IPS-NIHi7 (cell line): Measurements from ENCODE around the gene GCC2.
"Not testable (repeated sequence)": the region's sequence is repeated elsewhere in the genome, so short reads cannot be mapped to it uniquely, and the experiment has no call there.

ENCODE experiments used
- DNase-seq: peaks from one replicate; pipeline ENCODE4 v3.0.0; 2012; ENCODE audit warnings: mixed read lengths; ENCODE audit errors: extremely low spot score

GCC2 gene

DNA sequence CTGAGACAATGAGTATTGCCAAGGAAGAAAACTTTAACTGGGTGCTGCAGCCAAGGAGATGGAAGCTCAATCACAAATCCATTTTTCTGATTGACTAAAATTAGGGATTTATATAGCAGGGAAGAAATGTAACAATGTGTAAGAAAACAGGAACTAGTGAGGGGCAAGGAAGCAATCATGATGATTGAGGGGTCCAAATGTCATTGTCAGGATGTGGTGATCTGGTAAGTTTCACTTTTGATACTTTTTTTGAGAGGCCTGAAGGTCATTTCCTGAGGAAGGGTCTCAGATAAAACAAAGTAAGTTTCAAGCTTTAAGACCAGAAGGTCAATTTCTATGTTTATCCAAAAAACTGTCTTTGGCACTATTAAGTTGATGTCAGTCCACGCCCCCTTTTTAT lies 12.0 kb upstream of the GCC2 start:
- no peak for DNase-seq

DNA sequence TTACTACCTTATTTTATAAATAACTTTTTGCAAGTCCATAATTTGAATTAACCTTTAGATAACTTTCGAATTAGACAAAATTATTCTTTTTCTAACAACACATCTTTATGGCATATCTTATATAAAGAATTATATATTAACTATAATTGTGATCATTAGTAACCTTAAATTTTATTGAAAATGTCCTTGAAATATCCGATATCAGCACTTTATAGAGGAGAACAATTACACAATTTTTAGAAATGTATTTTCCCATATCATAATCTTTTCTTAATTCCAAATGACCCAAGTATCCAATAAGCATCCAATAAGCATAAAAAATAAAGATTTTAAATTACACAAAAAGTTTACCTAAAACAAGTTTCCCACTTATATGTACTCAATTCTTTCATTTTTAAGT lies 7.3 kb upstream of the GCC2 start:
- no peak for DNase-seq

DNA sequence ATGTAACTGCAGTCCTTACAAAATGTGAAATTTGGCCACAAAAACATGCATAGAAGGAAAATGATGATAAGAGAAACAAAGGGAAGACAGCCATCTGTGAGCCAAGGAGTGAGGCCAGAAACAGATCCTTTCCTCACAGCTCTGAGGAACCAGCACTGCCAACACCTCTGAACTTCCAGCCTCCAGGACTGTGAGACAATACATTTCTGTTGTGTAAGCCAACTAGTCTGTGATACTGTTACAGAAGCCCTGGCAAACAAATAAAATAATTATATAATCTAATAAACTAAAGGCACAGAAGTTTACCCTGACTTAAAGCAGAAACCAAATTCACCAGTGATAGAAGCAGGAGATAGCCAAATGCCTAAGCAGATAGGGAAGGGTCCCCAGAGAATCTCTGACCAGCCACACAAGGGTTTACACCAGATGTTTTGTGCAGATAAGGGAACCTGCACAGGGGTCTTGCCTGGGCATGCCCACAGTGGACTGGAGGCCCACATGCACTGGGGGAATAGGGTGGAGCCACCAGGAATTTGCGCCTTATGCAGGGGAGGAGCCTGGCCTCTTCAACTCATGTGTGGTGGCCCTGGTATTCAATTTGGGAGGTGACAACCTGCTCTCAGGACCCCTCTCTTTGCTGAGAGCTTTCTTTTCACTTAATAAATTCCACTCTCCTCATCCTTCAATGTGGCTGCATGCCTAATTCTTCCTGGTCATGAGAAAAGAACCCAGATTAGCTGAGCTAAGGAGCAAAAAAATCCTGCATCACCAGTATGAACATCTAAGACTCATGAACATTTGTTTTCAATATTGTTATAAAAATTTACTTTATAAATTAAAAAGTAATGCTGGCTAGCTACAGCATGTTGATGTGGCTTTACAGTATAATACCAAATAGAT lies 3.8 kb upstream of the GCC2 start:
- no peak for DNase-seq

DNA sequence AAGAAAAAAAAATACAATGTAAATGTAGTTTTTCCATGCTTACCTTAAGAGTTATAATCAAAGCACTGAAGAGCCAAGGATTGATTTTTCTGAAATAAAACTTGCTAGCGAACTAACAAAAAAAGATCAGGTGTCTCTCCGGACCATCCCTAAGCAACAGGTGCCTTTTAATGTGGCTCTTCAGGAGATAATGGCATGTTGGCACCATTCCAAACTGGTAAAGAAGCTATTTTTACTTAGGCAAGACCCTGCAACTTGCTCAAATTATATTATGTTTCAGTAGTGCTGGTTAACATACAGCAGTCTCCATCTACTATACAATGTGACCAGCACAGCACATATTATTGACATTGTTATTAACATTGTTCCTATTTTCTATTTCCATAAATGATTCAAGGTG lies 2.3 kb upstream of the GCC2 start:
- DNase-seq, result no peak

DNA sequence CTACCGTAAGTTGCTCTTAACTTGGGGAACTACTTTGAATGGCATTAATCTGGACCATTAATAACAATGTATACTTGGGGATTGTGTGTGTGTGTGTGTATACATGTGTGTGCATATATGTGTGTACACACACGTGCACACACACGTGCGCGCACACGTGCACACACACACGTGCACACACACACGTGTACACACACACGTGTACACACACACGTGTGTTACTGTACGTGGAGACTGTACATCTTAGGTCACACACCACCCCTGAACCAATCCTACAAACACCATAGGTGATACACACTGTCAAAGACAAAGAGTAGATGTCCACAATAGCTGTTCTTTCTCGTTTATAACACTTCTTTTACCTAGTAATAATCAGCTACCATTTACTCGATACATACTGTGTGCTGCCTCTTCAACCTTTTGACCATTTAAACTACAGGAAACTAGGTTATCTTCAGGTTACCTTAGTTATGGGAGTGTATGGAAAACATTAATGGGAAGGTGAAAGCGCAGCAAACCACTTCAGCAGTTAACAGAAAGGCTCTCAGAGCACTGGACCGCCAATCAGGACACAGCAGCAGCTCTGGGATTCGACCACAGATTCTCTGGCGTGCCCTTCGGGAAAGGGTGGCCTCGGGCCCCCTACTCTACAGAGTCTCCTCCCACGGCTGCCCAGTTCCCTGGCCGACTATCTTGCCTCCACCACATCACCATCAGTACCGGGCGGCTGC lies 894 bp upstream of the GCC2 start:
- DNase-seq, result no peak

DNA sequence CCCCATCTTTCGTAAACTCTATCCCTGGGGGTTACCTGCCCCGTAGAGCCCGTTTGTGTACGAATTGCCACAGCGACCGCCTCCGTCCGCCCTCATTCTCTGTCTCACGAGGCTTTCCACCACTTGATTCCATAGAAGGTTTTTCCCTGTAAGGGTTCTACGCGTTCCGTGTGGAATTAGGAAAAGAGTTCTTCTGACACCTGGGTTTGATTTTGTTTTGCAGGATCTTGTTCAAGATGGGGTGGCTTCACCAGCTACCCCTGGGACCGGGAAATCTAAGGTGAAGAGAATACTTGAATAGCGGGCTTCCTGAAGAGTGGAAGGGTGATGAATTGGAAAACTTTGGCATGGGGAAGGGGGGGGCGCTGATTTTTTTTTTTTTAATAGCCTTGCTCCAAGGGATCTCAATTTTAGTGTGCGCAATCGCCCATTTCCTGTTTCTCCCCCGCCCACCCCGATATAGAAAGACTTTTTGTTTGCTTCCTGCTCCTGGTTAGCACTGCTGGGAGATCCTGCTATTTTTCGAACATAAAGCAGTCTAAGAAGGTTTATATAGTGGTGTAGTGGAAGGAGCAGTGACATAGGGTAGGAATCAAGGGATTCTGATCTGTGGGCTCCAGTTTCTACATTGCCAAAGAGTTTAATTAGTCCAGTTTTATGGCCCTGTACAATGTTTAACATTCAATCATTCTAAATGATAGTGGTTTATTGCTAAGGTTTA lies 564 bp downstream of the GCC2 start:
- peak; percentile 20 for DNase-seq

DNA sequence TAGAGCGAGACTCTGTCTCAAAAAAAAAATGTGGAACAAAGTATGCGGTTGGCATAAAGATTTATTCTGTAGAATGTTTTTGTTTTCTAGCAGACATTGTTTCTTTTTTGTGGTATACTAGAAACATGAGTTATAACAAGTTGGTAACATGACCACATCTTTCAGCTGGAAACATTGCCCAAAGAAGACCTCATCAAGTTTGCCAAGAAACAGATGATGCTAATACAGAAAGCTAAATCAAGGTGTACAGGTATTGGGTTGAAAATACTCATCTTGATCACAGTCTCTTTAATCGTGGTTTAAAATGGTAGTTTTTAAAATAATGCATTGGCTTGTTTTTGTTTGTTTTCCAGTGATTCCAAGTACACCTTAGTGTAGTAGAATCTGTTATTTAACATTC lies 1.9 kb downstream of the GCC2 start:
- DNase-seq, result no peak

DNA sequence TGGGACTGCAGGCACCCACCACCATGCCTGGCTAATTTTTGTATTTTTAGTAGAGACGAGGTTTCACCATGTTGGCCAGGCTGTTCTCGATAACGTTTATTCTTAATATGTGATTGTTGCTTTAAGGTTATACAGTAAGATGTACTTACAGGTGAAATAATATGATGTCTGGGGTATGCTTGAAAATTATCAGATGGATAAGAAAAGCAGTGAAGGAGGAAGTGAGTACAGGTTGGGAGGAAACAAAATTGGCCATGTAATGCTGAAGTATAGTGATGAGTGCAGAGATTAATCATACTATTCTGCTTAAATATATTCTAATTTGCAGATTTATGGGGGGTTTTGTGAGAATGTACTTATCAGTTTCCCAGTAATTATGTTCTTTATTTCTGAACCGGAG lies 3.0 kb downstream of the GCC2 start:
- DNase-seq, result no peak

DNA sequence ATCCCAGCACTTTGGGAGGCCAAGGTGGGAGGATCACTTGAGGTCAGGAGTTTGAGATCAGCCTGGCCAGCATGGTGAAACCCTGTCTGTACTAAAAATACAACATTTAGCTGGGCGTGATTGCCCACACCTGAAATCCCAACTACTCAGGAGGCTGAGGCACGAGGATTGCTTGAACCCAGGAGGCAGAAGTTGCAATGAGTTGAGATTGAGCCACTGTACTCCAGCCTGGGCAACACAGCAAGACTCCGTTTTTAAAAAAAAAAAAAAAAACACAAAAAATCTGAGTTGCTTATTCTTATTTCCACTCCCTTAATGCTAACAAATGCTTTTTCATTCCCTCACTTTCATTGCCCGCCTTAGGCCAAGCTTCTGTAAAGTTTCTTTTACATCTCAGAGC lies 4.5 kb downstream of the GCC2 start:
- not testable (repeated sequence) for DNase-seq

DNA sequence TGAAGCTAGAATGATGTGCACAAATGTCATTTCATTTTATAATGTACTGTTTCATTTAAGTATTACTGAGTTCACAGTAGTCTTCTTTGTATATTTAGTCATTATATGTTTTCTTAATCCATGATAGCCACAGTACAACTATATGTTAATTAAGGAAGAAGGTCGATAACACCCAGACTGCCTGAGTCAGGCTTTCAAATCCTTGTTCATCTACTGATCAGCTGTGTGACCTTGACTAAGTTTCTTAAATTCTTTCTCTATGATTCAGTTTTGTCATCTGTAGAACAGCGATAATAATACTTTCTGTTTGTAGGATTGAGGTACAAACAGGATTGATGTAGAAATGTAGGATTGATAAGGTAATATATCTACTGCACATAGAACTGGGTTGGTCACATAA lies 5.4 kb downstream of the GCC2 start:
- DNase-seq, result no peak

DNA sequence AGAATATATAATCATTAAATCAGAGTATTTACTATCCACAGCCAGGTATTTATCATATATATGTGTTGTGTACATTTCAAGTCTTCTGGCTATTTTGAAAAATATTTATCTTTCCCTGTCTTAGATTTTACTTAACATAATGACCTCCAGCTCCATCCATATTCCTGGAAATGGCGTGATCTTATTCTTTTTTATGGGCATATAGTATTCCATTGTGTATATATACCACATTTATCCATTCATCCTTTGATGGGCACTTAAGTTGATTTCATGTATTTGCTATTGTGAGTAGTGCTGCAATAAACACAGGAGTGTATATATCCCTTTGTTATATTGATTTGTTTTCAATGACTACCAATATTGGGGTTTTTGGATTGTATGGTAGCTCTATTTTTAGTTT lies 6.6 kb downstream of the GCC2 start:
- DNase-seq, result no peak

DNA sequence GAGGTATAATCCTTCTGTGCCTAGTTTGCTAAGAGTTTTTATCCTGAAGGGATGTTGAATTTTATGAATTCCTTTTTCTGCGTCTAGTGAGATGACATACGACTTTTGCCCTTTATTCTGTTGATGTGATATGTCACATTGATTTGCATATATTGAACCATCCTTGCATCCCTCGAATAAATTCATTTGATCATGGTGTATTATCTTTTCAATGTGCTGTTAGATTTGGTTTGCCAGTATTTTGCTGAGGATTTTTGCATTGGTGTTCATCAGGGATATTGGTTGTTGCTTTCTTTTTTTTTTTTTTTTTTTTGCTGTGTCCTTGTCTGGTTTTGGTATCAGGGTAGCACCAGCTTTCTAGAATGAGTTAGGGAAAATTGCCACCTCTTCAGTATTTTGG lies 9.1 kb downstream of the GCC2 start:
- no peak for DNase-seq

DNA sequence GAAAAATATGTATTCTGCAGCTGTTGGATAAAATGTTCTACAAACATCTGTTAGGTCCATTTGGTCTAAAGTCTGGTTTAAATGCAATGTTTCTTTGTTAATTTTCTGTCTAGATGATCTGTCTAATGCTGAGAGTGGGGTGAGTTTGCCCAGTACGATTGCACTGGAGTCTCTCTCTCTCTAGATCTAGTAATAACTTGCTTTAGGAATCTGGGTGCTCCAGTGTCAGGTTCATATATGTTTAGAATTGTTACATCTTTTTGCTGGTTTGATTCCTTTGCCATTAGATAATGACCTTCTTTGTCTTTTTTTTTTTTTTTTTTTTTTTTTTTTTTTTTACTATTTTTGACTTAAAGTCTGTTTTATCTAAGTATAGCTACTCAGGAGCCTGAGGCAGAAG lies 10.4 kb downstream of the GCC2 start:
- DNase-seq, result no peak

DNA sequence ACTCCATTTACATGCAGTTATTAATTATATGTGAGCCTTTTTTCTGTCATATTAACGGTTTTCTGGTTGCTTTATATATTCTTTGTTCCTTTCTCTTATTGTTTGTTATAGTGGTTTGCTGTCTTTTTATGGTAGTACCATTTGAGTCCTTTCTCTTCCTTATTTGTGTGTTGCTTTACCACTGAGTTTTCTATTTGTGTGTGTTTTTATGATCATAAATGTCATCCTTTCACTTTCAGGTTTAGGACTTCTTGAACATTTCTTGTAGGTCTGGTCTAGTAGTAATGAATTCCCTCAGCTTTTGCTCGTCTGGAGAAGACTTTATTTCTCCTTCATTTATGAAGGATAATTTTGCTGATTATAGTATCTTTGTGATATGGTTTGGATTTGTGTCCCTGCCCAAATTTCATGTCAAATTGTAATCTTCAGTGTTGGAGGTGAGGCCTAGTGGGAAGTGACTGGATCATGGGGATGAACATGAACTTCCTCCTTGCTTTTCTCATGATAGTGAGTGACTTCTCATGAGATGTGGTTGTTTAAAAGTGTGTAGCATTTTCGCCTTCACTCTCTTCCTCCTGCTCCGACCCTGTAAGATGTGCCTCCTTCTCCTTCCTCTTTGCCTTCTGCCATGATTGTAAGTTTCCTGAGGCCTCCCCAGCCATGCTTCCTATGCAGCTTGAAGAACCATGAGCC lies 11.5 kb downstream of the GCC2 start:
- no peak for DNase-seq

DNA sequence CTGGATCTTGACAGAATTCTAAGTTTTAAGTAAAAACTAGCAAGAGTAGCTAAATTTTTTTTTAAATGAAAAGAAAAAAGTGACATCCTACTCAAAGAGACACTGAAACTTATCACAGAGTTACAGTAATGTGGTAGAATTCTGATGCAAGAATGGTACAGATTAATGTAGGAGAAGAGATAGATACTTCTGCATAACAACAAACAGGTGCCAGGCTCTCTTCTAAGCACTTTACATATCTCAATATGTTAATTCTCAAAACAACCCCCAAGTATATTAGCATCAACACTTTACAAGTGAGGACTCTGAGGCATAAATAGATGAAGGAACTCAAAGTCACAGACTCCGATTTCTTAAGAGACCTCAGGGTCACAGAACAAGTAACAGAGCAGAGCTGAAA lies 28.1 kb downstream of the GCC2 start:
- no peak for DNase-seq

DNA sequence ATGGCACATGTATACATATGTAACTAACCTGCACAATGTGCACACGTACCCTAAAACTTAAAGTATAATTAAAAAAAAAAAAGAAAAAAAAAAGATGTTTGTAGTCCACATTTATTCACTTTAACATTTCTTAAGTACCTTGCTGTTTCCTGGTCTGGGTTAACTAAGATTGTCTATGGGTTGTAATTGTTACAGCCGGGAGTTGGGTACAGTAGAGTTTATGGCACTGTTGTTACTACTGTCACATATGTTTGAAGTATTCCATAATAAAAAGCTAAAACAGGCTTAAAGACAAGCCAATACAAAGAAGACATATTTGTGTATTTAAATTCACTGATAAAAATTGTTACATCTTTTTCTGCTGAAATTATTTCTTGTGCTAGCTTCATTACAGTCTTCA lies 36.2 kb downstream of the GCC2 start:
- no peak for DNase-seq

DNA sequence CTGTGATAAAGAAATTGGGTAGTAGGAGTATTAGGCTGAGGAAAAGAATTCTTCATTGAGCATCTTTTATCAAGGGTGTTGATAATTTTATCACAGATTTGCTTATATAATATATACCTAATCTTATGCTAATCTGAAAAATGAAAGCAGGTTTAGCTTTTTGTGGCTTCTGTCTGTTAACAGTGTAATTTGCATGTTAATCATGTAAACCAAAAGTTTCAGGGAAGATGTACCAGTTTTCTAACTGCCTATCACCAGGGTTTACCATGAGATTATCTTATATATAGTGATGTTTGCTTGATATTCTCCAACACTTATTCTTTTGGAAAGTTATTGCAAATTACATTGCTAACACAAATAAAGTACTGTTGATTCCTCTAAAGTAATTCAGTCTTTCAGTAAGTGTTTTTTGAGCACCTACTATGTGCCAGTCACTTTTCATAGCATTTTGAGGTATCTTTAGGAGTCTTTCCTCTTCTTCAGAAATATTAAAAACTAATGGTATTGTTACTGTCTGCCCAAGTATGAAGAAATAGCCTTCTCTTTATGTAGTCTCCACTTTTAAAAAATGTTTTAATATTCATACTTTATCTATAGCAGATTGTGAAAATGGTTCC lies 41.6 kb downstream of the GCC2 start:
- no peak for DNase-seq

DNA sequence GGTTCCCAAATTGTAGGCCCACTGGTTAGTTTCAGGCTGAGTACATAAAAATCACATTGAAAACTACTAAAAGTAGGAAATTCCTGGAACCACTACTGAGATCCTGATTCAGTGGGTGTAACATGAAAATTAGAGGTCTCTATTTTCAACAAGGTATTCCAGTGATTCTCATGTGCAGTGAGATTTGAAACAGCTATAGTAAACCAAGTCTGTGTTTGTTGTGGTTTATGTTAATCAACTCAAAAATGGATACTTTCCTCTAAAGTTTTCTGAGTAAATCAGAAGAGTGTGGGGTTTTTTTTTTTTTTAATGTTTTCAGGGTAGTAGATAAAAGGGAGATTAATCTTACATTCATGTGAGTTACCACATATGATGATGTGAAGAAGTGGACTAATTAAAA lies 42.8 kb downstream of the GCC2 start:
- no peak for DNase-seq

DNA sequence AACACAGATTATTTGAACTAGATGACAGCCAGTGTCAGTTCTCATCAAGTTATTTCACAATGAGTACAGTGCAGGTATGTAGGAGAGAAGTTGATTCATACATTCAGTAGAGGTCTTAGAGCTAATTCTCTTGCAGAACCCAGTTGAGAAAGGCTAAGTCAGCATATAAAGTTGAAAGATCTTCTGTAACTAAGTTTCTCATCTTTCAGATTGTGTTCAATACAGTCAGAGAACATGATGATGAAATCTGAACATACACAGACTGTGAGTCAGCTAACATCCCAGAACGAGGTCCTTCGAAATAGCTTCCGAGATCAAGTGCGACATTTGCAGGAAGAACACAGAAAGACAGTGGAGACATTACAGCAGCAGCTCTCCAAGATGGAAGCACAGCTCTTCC lies 43.4 kb downstream of the GCC2 start:
- DNase-seq, result no peak

DNA sequence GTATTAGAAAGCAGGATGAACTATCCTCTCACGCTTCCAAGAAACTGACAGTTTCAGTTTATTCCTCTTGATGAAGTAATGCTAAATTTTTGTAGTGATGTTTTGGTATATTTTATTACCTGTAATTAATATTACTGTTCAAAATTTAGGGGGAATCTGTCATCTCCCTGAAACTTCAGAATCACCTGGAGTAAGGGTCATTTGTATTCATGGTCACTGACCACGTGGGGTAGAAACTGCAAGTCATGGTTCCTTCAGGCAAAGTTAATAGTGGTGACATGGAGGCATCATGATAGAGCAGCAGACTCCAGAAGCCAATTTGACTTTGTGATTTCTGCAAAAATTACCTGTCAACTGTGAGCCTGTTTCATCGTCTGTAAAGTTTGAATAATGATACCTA lies 47.2 kb downstream of the GCC2 start:
- DNase-seq, result not testable (repeated sequence)

DNA sequence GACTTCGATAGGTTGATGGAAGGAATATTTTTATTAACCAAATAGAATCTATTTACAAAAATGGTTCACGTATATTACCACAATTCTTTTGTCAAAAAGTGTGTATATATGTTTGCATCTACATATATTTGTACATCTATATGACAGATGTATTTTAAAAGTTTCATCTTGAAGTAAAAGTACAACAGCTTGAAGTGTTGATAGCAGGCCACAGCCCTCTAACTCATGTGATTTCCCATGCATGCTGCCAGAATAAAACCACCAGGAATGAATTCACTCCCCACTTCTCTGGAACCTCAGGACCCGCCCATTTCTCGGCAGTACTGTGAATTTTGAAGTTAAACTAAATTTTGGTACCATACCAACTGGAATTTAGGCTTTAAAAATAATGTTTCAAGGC lies 58.6 kb downstream of the GCC2 start:
- DNase-seq, result not testable (repeated sequence)

DNA sequence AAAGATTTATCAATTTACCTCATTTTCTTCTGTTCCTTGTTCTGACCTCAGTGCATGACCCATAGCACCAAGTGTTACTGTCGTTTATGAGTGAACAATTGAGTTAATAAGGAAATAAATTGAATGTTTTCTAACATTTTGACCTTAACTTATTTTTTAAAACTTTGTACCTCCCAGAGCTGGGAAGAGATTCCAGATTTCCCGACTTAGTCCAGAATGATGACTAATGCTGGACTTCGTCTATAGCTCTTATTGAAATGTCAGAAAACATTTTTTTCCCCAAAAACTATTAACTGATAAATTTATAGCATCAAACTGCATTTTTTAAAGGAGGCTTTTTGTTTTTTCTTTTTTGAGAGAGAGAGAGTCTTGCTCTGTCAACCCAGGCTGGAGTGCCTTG lies 63.4 kb downstream of the GCC2 start:
- not testable (repeated sequence) for DNase-seq
